Measurements from ENCODE around the gene GDPD2.

Gene GDPD2

GRCh38 chrX:70476934-70477733 is 54.0 kb downstream of the GDPD2 start:
- DNase-seq: no peak

- DNase-seq: no peak
Measured at GRCh38 chrX:70477734-70478075, 54.6 kb downstream of the GDPD2 start.

DNA sequence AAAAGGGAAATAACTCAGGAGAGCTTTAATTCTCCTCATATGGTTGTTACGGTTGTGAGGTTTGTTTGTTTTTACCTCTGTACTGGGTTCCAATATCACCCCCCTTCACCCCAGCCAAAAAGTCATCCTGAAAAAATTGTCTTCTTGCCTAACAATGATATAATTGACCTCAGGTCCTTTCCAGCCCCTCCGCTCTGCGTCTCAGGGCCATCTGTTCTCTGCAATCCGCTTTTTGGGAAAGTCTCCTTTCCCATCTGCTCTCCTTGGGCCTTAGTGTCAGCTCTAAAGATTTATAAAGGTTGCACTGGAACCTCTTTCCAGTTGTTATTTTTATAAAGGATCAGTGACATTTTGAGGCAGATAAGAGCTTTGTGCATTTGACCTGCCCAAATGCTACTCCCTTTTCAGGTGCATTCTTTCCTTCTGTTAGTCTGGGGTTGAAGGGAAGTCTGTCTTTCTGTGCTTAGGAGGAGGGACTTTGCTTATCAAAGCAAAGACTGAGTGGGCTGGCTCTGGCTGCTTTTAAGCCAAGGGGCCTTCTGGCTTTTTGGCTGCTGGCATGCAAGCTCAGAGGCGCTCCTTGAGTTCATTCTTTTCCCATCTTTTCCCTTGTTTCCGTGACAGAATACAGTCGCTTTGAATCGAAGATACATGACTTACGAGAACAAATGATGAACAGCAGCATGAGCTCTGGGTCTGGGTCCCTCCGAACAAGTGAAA is 55.6 kb downstream of the GDPD2 start:
- DNase-seq: no peak

GRCh38 chrX:70479247-70479921 is 56.3 kb downstream of the GDPD2 start:
- no peak for DNase-seq

DNA sequence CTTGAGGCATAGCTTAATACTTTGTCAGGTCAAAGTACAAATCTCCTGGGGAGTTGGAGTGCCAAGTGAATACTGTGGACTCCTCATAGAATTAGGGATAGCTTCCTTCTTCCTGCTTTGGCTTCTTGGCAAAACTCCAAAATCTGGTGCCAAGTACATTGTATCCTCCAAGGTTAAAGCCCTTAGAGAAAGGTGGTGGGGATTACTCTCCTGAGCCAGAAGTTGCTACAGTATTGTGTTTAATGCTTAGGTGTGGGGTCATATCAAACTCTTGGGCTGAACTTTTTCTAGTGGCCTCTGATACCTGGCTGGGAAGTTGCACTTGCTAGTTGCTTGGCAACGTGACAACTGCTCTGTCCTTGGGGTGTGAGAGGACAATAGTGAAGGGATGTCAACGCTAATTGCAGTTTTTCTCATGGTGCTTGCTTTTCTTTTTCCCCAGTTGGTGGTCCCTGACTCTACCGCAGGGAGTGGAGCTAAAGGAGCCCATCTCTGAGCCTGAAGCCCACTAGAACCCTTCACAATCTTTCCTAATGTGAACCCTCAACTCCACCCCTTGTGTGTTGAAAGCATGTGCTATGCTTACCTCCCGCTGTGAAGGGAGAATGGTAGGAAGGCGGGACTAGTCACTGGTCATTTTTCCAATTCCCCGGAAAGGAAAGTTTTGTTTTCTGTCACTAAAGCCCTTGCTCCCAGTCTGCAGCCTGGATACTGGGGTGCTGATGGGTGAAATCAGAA is 57.0 kb downstream of the GDPD2 start:
- no peak for DNase-seq

- DNase-seq: no peak
Measured at GRCh38 chrX:70480660-70481018, 57.5 kb downstream of the GDPD2 start.

DNA sequence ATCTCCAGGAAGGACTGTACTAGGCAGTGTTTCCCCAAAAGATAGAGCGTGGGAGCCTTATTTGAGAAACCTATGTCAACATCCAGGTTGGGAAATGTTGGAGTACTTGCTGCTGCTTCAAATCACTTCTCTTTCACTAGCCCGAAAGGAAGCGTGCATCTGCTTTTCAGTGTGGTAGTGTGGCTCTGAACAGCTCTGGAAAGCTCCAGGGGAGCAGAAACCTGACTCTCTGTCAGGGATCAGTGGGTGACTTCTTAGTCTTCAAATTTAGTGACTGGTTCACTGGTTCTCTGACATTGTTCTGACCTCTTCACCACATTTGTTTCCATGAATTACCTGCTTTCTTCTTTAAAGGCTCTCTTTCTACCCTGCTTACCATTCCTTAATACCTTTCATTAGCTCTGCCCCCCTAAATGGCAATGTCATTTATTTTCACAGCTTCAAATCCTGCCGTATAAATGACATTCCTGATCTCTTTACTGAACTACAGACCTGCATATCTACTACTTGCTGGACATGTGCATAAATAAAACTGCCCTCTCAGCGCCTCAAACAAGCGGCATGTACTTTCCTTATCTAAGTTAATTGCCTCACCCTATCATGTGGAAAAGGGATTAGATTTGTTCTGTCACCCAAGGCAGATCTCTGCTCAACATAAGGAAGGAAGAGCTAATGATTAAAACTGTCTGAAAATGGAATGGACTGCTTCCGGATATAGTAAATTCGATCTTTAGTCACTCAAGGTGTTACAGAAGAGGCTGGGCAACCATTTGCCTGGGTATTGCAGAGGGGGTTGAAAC is 58.6 kb downstream of the GDPD2 start:
- DNase-seq: no peak

- DNase-seq: no peak
Measured at GRCh38 chrX:70482300-70482699, 59.2 kb downstream of the GDPD2 start.

All from CD4-positive, alpha-beta T cell treated with Interleukin-12 subunit alpha and Interleukin-12 subunit beta, for 1 hour (primary cell).